OCI-LY1 (cell line): ENCODE data around the gene FMOD.
"Not testable (repeated sequence)": the region's sequence is repeated elsewhere in the genome, so short reads cannot be mapped to it uniquely, and the experiment has no call there.

ENCODE experiments used
- H2AFZ ChIP-seq: fragments of 200-600 bp; sonication (generic), shearing (Covaris generic); 2 replicates; pipeline ENCODE4 v1.6.0; 2014; ENCODE audit warnings: antibody characterized with exemption, mild to moderate bottlenecking, low read length
- H3F3A ChIP-seq: fragments of 200-600 bp; sonication (generic), shearing (Covaris generic); 2 replicates; pipeline ENCODE4 v1.6.0; 2014; ENCODE audit warnings: mild to moderate bottlenecking, antibody characterized with exemption, low read length, moderate library complexity; ENCODE audit not compliant: insufficient read depth
- H3K27ac ChIP-seq: fragments of 200-600 bp; sonication (generic); 2 replicates; pipeline ENCODE4 v1.5.1; 2014; ENCODE audit warnings: low read length, mixed run types, mild to moderate bottlenecking, low read depth; ENCODE audit not compliant: poor library complexity, severe bottlenecking
- H3K27me3 ChIP-seq: fragments of 200-600 bp; sonication (generic); 2 replicates; pipeline ENCODE4 v1.6.0; 2014; ENCODE audit warnings: antibody characterized with exemption, mild to moderate bottlenecking, low read length, moderate library complexity; ENCODE audit not compliant: insufficient read depth
- H3K36me3 ChIP-seq: fragments of 200-600 bp; sonication (generic); 2 replicates; pipeline ENCODE4 v1.6.1; 2014; ENCODE audit warnings: mild to moderate bottlenecking, antibody characterized with exemption, low read length, moderate library complexity, mixed read lengths; ENCODE audit not compliant: insufficient read depth
- H3K4me1 ChIP-seq: fragments of 200-600 bp; sonication (generic); 2 replicates; pipeline ENCODE4 v1.5.1; 2014; ENCODE audit warnings: mild to moderate bottlenecking, low read length, moderate library complexity; ENCODE audit not compliant: insufficient read depth, severe bottlenecking
- H3K4me2 ChIP-seq: fragments of 200-600 bp; sonication (generic), shearing (Covaris generic); 2 replicates; pipeline ENCODE4 v1.6.1; 2014; ENCODE audit warnings: low read length
- H3K4me3 ChIP-seq: fragments of 200-600 bp; sonication (generic); 2 replicates; pipeline ENCODE4 v1.5.1; 2014; ENCODE audit warnings: low read length, low read depth, mild to moderate bottlenecking, mixed read lengths; ENCODE audit not compliant: poor library complexity, severe bottlenecking
- H3K79me2 ChIP-seq: fragments of 200-600 bp; shearing (Covaris generic); 2 replicates; pipeline ENCODE4 v1.6.1; 2016; ENCODE audit warnings: mixed run types, low read length, mixed read lengths; ENCODE audit not compliant: insufficient read depth
- H3K9ac ChIP-seq: fragments of 200-600 bp; sonication (generic), shearing (Covaris generic); 2 replicates; pipeline ENCODE4 v1.6.1; 2014; ENCODE audit warnings: mild to moderate bottlenecking, low read length, mixed read lengths
- H3K9me2 ChIP-seq: fragments of 200-600 bp; sonication (generic), shearing (Covaris generic); 2 replicates; pipeline ENCODE4 v1.6.1; 2014; ENCODE audit warnings: low read depth, mild to moderate bottlenecking, low read length, mixed read lengths
- H3K9me3 ChIP-seq: fragments of 200-600 bp; shearing (Covaris generic); 2 replicates; pipeline ENCODE4 v1.6.1; 2014; ENCODE audit warnings: low read length, mixed read lengths
- H4K20me1 ChIP-seq: fragments of 200-600 bp; sonication (generic), shearing (Covaris generic); 2 replicates; pipeline ENCODE4 v1.6.0; 2016; ENCODE audit warnings: mild to moderate bottlenecking, low read length; ENCODE audit not compliant: insufficient read depth
- CTCF ChIP-seq: fragments of 200-600 bp; sonication (generic), shearing (Covaris generic); IDR thresholded peaks from 2 replicates; pipeline ENCODE4 v1.5.1; 2017; ENCODE audit warnings: mild to moderate bottlenecking, antibody characterized with exemption, low read length, moderate library complexity, mixed read lengths
- EZH2 ChIP-seq: fragments of 200-600 bp; sonication (generic), shearing (Covaris generic); IDR thresholded peaks from 2 replicates; pipeline ENCODE4 v1.8.0; 2017; ENCODE audit warnings: borderline replicate concordance, mixed run types, mild to moderate bottlenecking, antibody characterized with exemption, low read length, moderate library complexity, mixed read lengths

Gene FMOD

GRCh38 chr1:203302456-203302855 lies 48.5 kb downstream of the FMOD start:
- Histone ChIP-seq H2AFZ (no peak overlapping the region), H3K9me2 (no peaks in the 10 kb centered on the region), H3K36me3 (peaks cover 21% of the 10 kb centered on the region), H3K4me3 (peak overlapping the region; percentile 97), H3K27ac (peak overlapping the region; percentile 100), H3K9ac (peak overlapping the region; percentile 91), H3K79me2 (peaks cover 34% of the 10 kb centered on the region), H4K20me1 (no peaks in the 10 kb centered on the region), H3F3A (peaks cover 19% of the 10 kb centered on the region), H3K9me3 (no peaks in the 10 kb centered on the region), H3K4me1 (peaks cover 74% of the 10 kb centered on the region), H3K4me2 (peak overlapping the region; percentile 85), H3K27me3 (no peaks in the 10 kb centered on the region)
- TF ChIP-seq CTCF: no peak
- no peak for TF ChIP-seq EZH2

- Histone ChIP-seq H3K9me3 (no peaks in the 10 kb centered on the region), H3K9ac (peak overlapping the region; percentile 85), H3K9me2 (no peaks in the 10 kb centered on the region), H3K4me1 (peaks cover 85% of the 10 kb centered on the region), H3K27ac (peak overlapping the region; percentile 100), H4K20me1 (no peaks in the 10 kb centered on the region), H3K36me3 (peaks cover 10% of the 10 kb centered on the region), H3K27me3 (no peaks in the 10 kb centered on the region), H3K4me3 (peak overlapping the region; percentile 49), H3K79me2 (peaks cover 22% of the 10 kb centered on the region), H3K4me2 (peak overlapping the region; percentile 73), H3F3A (peaks cover 12% of the 10 kb centered on the region), H2AFZ (no peak overlapping the region)
- TF ChIP-seq EZH2: no peak
- no peak for TF ChIP-seq CTCF
These were observed 49.6 kb downstream of the FMOD start for GRCh38 chr1:203301331-203301668.

GRCh38 chr1:203300441-203301330 lies 50.2 kb downstream of the FMOD start:
- Histone ChIP-seq H3K9me3 (no peaks in the 10 kb centered on the region), H2AFZ (no peak overlapping the region), H3K4me3 (peak overlapping the region; percentile 49), H3K27me3 (no peaks in the 10 kb centered on the region), H3K4me1 (peaks cover 92% of the 10 kb centered on the region), H3K4me2 (peak overlapping the region; percentile 73), H3F3A (peaks cover 10% of the 10 kb centered on the region), H3K9me2 (no peaks in the 10 kb centered on the region), H3K27ac (peak overlapping the region; percentile 100), H3K9ac (peak overlapping the region; percentile 85), H4K20me1 (no peaks in the 10 kb centered on the region), H3K36me3 (peaks cover 3% of the 10 kb centered on the region), H3K79me2 (peaks cover 16% of the 10 kb centered on the region)
- no peak for TF ChIP-seq CTCF
- TF ChIP-seq EZH2: no peak

DNA sequence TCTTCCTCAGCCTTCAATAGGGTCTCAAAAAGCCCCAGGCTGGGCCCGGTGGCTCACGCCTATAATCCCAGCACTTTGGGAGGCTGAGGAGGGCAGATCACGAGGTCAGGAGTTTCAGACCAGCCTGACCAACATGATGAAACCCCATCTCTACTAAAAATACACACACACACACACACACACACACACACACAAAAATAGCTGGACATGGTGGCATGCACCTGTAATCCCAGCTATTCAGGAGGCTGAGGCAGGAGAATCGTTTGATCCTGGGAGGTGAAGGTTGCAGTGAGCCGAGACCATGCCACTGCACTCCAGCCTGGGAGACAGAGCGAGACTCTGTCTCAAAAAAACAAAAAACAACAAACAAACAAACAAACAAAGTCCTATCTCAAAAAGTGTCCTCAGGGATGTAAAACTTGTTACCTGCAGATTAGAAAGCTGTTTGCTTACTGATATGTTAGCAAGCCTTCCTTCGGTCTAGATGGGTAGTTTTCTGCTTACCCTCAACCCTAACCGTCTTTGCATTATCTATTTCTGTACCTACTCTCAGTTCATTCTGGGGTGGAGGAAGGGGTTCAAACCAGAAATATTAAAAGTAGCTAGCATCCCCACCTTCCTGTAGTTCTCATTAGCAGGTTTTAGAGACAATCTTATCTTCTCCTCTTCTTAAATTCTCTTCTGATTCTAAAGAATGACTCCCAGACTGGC lies 51.0 kb downstream of the FMOD start:
- H3K9ac ChIP-seq: peak overlapping the region; percentile 85
- not testable (repeated sequence) for H3K36me3 ChIP-seq, H4K20me1 ChIP-seq, H3K9me2 ChIP-seq, H3K9me3 ChIP-seq, H3K27me3 ChIP-seq, H2AFZ ChIP-seq
- peak overlapping the region; percentile 49 for H3K4me3 ChIP-seq
- H3K4me1 ChIP-seq: peaks cover 99% of the 10 kb centered on the region
- H3K79me2 ChIP-seq: 0 out of 2 replicates have a peak, but pooled peaks cover 12% of the 10 kb centered on the region
- peaks cover 10% of the 10 kb centered on the region for H3F3A ChIP-seq
- H3K27ac ChIP-seq: peak overlapping the region; percentile 100
- H3K4me2 ChIP-seq: peak overlapping the region; percentile 73
